HEK293 (cell line): ENCODE data around the gene SLC2A5.

Source experiments
- CTCF ChIA-PET: fragments of 350-600 bp; formaldehyde crosslinking; extraction: SDS; loops from one replicate; lab custom pipeline; 2021; ENCODE audit warnings: antibody characterized with exemption; lab: Yijun Ruan, JAX
- POLR2A ChIA-PET: fragments of 300-600 bp; formaldehyde crosslinking; extraction: SDS; loops from one replicate; lab custom pipeline; 2020; ENCODE audit warnings: antibody characterized with exemption, inconsistent platforms; lab: Yijun Ruan, JAX
- H3K27ac ChIP-seq: fragments of 200-500 bp; sonication (Bioruptor generic); 2 replicates; pipeline ENCODE4 v1.5.1; 2014; ENCODE audit warnings: low read depth, low read length, control low read depth, inconsistent platforms; ENCODE audit errors: extremely low read depth
- H3K36me3 ChIP-seq, 2 experiments: fragments of 200-500 bp in 1 of 2; sonication (Bioruptor generic) in 1 of 2; 1 replicate in 1 of 2; 2 replicates in 1 of 2; pipeline ENCODE4 v1.5.1; 2014 to 2017; ENCODE audit warnings: inconsistent platforms in 2 of 2, low read length in 2 of 2; ENCODE audit not compliant: control insufficient read depth in 2 of 2, insufficient read depth in 1 of 2
- H3K4me1 ChIP-seq: fragments of 200-500 bp; sonication (Bioruptor generic); 2 replicates; pipeline ENCODE4 v1.5.1; 2014; ENCODE audit warnings: mild to moderate bottlenecking, low read length, inconsistent platforms; ENCODE audit not compliant: control insufficient read depth, insufficient read depth
- H3K4me3 ChIP-seq: 2 replicates; pipeline ENCODE4 v1.5.1; 2011; ENCODE audit warnings: low read depth, mild to moderate bottlenecking, control low read depth, low read length, moderate library complexity
- H3K9me3 ChIP-seq: fragments of 200-500 bp; sonication (Bioruptor generic); 2 replicates; pipeline ENCODE4 v1.5.1; 2014; ENCODE audit warnings: low read depth, low read length, inconsistent platforms; ENCODE audit not compliant: control insufficient read depth, insufficient read depth
- BCL11A ChIP-seq: fragments of 450-650 bp; formaldehyde crosslinking; IDR thresholded peaks from 2 replicates; pipeline ENCODE4 v1.5.1; 2016; ENCODE audit warnings: low read depth, missing biosample characterization, missing genetic modification characterization
- BCL6B ChIP-seq: fragments of 450-650 bp; formaldehyde crosslinking; IDR thresholded peaks from 2 replicates; pipeline ENCODE4 v1.5.1; 2017; ENCODE audit warnings: missing biosample characterization, missing genetic modification characterization
- GLIS2 ChIP-seq: fragments of 450-650 bp; formaldehyde crosslinking; IDR thresholded peaks from 2 replicates; pipeline ENCODE4 v1.5.1; 2016; ENCODE audit warnings: missing biosample characterization, missing genetic modification characterization
- HIC1 ChIP-seq: fragments of 450-650 bp; formaldehyde crosslinking; IDR thresholded peaks from 2 replicates; pipeline ENCODE4 v1.5.1; 2016; ENCODE audit warnings: missing biosample characterization, missing genetic modification characterization
- HOXA7 ChIP-seq: sonication (generic); formaldehyde crosslinking; IDR thresholded peaks from 2 replicates; pipeline ENCODE4 v1.8.1; 2022; ENCODE audit warnings: missing genetic modification reagents, borderline replicate concordance
- KLF9 ChIP-seq: fragments of 450-650 bp; formaldehyde crosslinking; IDR thresholded peaks from 2 replicates; pipeline ENCODE4 v1.5.1; 2016; ENCODE audit warnings: missing biosample characterization, missing genetic modification characterization, low read depth
- OSR2 ChIP-seq: fragments of 450-650 bp; formaldehyde crosslinking; IDR thresholded peaks from 2 replicates; pipeline ENCODE4 v1.5.1; 2016; ENCODE audit warnings: missing biosample characterization, missing genetic modification characterization
- PBX3 ChIP-seq: sonication (generic); formaldehyde crosslinking; IDR thresholded peaks from 2 replicates; pipeline ENCODE4 v1.8.1; 2022; ENCODE audit warnings: mild to moderate bottlenecking, moderate library complexity, missing genetic modification reagents
- SALL2 ChIP-seq: fragments of 450-650 bp; formaldehyde crosslinking; IDR thresholded peaks from 2 replicates; pipeline ENCODE4 v1.5.0; 2017; ENCODE audit warnings: missing biosample characterization, mild to moderate bottlenecking, missing genetic modification characterization, borderline replicate concordance
- YY1 ChIP-seq: fragments of 450-650 bp; formaldehyde crosslinking; IDR thresholded peaks from 2 replicates; pipeline ENCODE4 v1.5.1; 2018; ENCODE audit warnings: missing biosample characterization, missing genetic modification characterization
- ZBTB20 ChIP-seq: fragments of 450-650 bp; formaldehyde crosslinking; IDR thresholded peaks from 2 replicates; pipeline ENCODE4 v1.5.1; 2016; ENCODE audit warnings: missing biosample characterization, missing genetic modification characterization
- ZFP3 ChIP-seq: fragments of 450-650 bp; formaldehyde crosslinking; IDR thresholded peaks from 2 replicates; pipeline ENCODE4 v1.5.1; 2016; ENCODE audit warnings: low read depth, missing biosample characterization, missing genetic modification characterization
- ZFP37 ChIP-seq: fragments of 450-650 bp; formaldehyde crosslinking; IDR thresholded peaks from 2 replicates; pipeline ENCODE4 v1.5.1; 2016; ENCODE audit warnings: missing biosample characterization, missing genetic modification characterization
- ZIC2 ChIP-seq: fragments of 450-650 bp; formaldehyde crosslinking; IDR thresholded peaks from 2 replicates; pipeline ENCODE4 v1.5.1; 2016; ENCODE audit warnings: missing biosample characterization, missing genetic modification characterization
- ZNF133 ChIP-seq: fragments of 450-650 bp; formaldehyde crosslinking; IDR thresholded peaks from 2 replicates; pipeline ENCODE4 v1.5.1; 2016; ENCODE audit warnings: missing biosample characterization, missing genetic modification characterization
- ZNF221 ChIP-seq: fragments of 450-650 bp; formaldehyde crosslinking; IDR thresholded peaks from 2 replicates; pipeline ENCODE4 v1.5.1; 2017; ENCODE audit warnings: missing biosample characterization, missing genetic modification characterization, borderline replicate concordance
- ZNF292 ChIP-seq: fragments of 450-650 bp; formaldehyde crosslinking; IDR thresholded peaks from 2 replicates; pipeline ENCODE4 v1.5.1; 2016; ENCODE audit warnings: low read depth, missing biosample characterization, missing genetic modification characterization, borderline replicate concordance
- ZNF311 ChIP-seq: fragments of 450-650 bp; formaldehyde crosslinking; IDR thresholded peaks from 2 replicates; pipeline ENCODE4 v1.5.1; 2017; ENCODE audit warnings: missing biosample characterization, missing genetic modification characterization, borderline replicate concordance
- ZNF335 ChIP-seq: fragments of 450-650 bp; formaldehyde crosslinking; conservative IDR thresholded peaks from 2 replicates; pipeline ENCODE4 v1.5.1; 2016; ENCODE audit warnings: missing biosample characterization, missing genetic modification characterization
- ZNF350 ChIP-seq: fragments of 450-650 bp; formaldehyde crosslinking; IDR thresholded peaks from 2 replicates; pipeline ENCODE4 v1.5.0; 2017; ENCODE audit warnings: missing biosample characterization, mild to moderate bottlenecking, missing genetic modification characterization
- ZNF354C ChIP-seq: fragments of 450-650 bp; formaldehyde crosslinking; IDR thresholded peaks from 2 replicates; pipeline ENCODE4 v1.5.1; 2016; ENCODE audit warnings: missing biosample characterization, missing genetic modification characterization, low read depth, borderline replicate concordance
- ZNF423 ChIP-seq: fragments of 450-650 bp; formaldehyde crosslinking; IDR thresholded peaks from 2 replicates; pipeline ENCODE4 v1.5.1; 2016; ENCODE audit warnings: missing biosample characterization, missing genetic modification characterization
- ZNF433 ChIP-seq: fragments of 450-650 bp; formaldehyde crosslinking; IDR thresholded peaks from 2 replicates; pipeline ENCODE4 v1.5.1; 2016; ENCODE audit warnings: missing biosample characterization, missing genetic modification characterization, low read depth
- ZSCAN4 ChIP-seq: fragments of 450-650 bp; formaldehyde crosslinking; IDR thresholded peaks from 2 replicates; pipeline ENCODE4 v1.5.1; 2017; ENCODE audit warnings: missing biosample characterization, missing genetic modification characterization

Gene SLC2A5

GRCh38 chr1:9059891-9060744, 9.3 kb downstream of the SLC2A5 start (continued):
- TF ChIP-seq ZNF221 (no peak), ZNF423 (tag by site-specific recombination) (no peak), ZSCAN4 (peak; percentile 91), ZFP3 (tag by site-specific recombination) (no peak), HOXA7 (CRISPR knock-in tag) (no peak), GLIS2 (tag by site-specific recombination) (0 out of 2 replicates have a peak, but pooled peaks have one; percentile 34), SALL2 (0 out of 2 replicates have a peak, but pooled peaks have one; percentile 50), HIC1 (tag by site-specific recombination) (no peak), ZNF433 (no peak), ZNF350 (tag by site-specific recombination) (no peak), ZNF292 (peak; percentile 14; the same call in 1 of the 2 replicates), ZNF133 (0 out of 2 replicates have a peak, but pooled peaks have one; percentile 32), PBX3 (CRISPR knock-in tag) (no peak), ZIC2 (tag by site-specific recombination) (no peak), ZNF311 (tag by site-specific recombination) (no peak; the same call in 1 of the 2 replicates), BCL11A (no peak), KLF9 (tag by site-specific recombination) (peak; percentile 64), ZFP37 (tag by site-specific recombination) (no peak), ZBTB20 (tag by site-specific recombination) (peak; percentile 37; the same call in 1 of the 2 replicates)

- H3K27ac ChIP-seq = no peak overlapping the region
- no peak for TF ChIP-seq ZNF335 (tag by site-specific recombination)
- TF ChIP-seq BCL6B (tag by site-specific recombination) = no peak
- TF ChIP-seq YY1 (tag by site-specific recombination) = no peak
- TF ChIP-seq ZNF354C (tag by site-specific recombination) = no peak
- no peak for TF ChIP-seq OSR2 (tag by site-specific recombination)
- H3K4me3 ChIP-seq = no peak overlapping the region
- H3K36me3 ChIP-seq = no peaks in the 10 kb centered on the region
- ChIA-PET POLR2A (no interaction called here), CTCF (no interaction called here)
- no peaks in the 10 kb centered on the region for H3K4me1 ChIP-seq
- H3K9me3 ChIP-seq = no peaks in the 10 kb centered on the region
These were observed 11.0 kb downstream of the SLC2A5 start for GRCh38 chr1:9058465-9058864.
